ENCODE measurements around the gene RASGRF1.

Gene RASGRF1

GRCh38 chr15:78991476-78991875 is 99.1 kb downstream of the RASGRF1 start:
- H3K27ac ChIP-seq (ENCODE audit: low read length) = no peak overlapping the region
- H3K27me3 ChIP-seq (replicated peaks; ENCODE audit: insufficient read depth, low read length) = no peaks in the 10 kb centered on the region
- H4K20me1 ChIP-seq (ENCODE audit: insufficient read depth, low read length) = no peaks in the 10 kb centered on the region
- H3K4me1 ChIP-seq (ENCODE audit: low read length) = 0 out of 2 replicates have a peak, but pooled peaks cover 3% of the 10 kb centered on the region
- H3K36me3 ChIP-seq (replicated peaks; ENCODE audit: insufficient read depth, low read length) = no peaks in the 10 kb centered on the region
- H3K4me3 ChIP-seq (ENCODE audit: low read length) = no peak overlapping the region
- no peak for TF ChIP-seq EZH2 (optimal IDR thresholded peaks at IDR 0.05; ENCODE audit: low read depth, low read length)
- TF ChIP-seq, protein P1, sequence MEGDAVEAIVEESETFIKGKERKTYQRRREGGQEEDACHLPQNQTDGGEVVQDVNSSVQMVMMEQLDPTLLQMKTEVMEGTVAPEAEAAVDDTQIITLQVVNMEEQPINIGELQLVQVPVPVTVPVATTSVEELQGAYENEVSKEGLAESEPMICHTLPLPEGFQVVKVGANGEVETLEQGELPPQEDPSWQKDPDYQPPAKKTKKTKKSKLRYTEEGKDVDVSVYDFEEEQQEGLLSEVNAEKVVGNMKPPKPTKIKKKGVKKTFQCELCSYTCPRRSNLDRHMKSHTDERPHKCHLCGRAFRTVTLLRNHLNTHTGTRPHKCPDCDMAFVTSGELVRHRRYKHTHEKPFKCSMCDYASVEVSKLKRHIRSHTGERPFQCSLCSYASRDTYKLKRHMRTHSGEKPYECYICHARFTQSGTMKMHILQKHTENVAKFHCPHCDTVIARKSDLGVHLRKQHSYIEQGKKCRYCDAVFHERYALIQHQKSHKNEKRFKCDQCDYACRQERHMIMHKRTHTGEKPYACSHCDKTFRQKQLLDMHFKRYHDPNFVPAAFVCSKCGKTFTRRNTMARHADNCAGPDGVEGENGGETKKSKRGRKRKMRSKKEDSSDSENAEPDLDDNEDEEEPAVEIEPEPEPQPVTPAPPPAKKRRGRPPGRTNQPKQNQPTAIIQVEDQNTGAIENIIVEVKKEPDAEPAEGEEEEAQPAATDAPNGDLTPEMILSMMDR (IDR thresholded peaks at IDR 0.05; ENCODE audit: low read length) = no peak
- TF ChIP-seq EZH2phosphoT487 (IDR thresholded peaks at IDR 0.05; ENCODE audit: low read length) = no peak
- H2AFZ ChIP-seq (ENCODE audit: low read length) = no peak overlapping the region
- no peaks in the 10 kb centered on the region for H3F3A ChIP-seq (ENCODE audit: insufficient read depth, low read length)
- H3K9me2 ChIP-seq (replicated peaks; ENCODE audit: insufficient read depth, low read length) = no peaks in the 10 kb centered on the region
- H3K9ac ChIP-seq (ENCODE audit: low read length) = no peak overlapping the region
- H3K79me2 ChIP-seq (ENCODE audit: low read length) = no peaks in the 10 kb centered on the region
- no peaks in the 10 kb centered on the region for H3K9me3 ChIP-seq (replicated peaks; ENCODE audit: insufficient read depth, low read length)
- H3K4me2 ChIP-seq (ENCODE audit: low read depth, low read length) = no peak overlapping the region
- DNase-seq = no peak

GRCh38 chr15:78990278-78990677 is 100.3 kb downstream of the RASGRF1 start:
- Histone ChIP-seq H4K20me1 (ENCODE audit: insufficient read depth, low read length) (no peaks in the 10 kb centered on the region), H3K4me3 (ENCODE audit: low read length) (no peak overlapping the region), H3K79me2 (ENCODE audit: low read length) (no peaks in the 10 kb centered on the region), H3K4me2 (ENCODE audit: low read depth, low read length) (no peak overlapping the region), H3K9me2 (replicated peaks; ENCODE audit: insufficient read depth, low read length) (no peaks in the 10 kb centered on the region), H3F3A (ENCODE audit: insufficient read depth, low read length) (no peaks in the 10 kb centered on the region), H3K9me3 (replicated peaks; ENCODE audit: insufficient read depth, low read length) (no peaks in the 10 kb centered on the region), H3K9ac (ENCODE audit: low read length) (no peak overlapping the region), H3K27me3 (replicated peaks; ENCODE audit: insufficient read depth, low read length) (no peaks in the 10 kb centered on the region), H2AFZ (ENCODE audit: low read length) (no peak overlapping the region), H3K36me3 (replicated peaks; ENCODE audit: insufficient read depth, low read length) (no peaks in the 10 kb centered on the region), H3K27ac (ENCODE audit: low read length) (no peak overlapping the region), H3K4me1 (ENCODE audit: low read length) (0 out of 2 replicates have a peak, but pooled peaks cover 3% of the 10 kb centered on the region)
- no peak for DNase-seq
- TF ChIP-seq, protein P1 (IDR thresholded peaks at IDR 0.05; ENCODE audit: low read length) = no peak
- TF ChIP-seq EZH2phosphoT487 (IDR thresholded peaks at IDR 0.05; ENCODE audit: low read length) (no peak), EZH2 (optimal IDR thresholded peaks at IDR 0.05; ENCODE audit: low read depth, low read length) (no peak)

DNA sequence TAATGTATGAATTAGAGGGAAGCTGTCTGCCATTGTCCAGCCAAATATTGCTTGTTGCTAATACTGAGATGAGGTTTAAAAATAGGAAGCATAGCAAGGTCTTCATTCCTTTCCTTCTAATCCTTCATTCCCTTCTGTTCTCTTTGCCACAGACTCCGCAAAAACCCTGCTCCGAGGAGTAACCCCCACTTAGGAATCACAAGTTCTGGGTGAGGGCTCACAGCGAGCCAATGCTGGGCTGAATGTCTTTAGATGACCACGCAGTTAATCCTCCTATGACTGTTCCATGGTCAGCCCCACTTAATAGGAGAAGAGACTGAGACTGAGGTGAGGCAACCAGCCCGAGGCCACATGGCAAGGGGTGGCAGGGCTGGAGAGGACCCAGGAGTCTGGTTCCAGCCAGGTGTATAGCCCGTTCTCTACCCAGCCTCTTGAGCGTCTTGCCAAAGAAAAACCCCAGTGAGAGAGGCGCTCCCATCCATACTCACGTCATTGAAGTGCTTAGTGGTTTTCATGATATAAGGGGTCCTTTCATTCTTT is 100.8 kb downstream of the RASGRF1 start:
- TF ChIP-seq, protein P1 (IDR thresholded peaks at IDR 0.05; ENCODE audit: low read length) = no peak
- TF ChIP-seq EZH2phosphoT487 (IDR thresholded peaks at IDR 0.05; ENCODE audit: low read length) (no peak), EZH2 (optimal IDR thresholded peaks at IDR 0.05; ENCODE audit: low read depth, low read length) (no peak)
- Histone ChIP-seq H3K4me2 (ENCODE audit: low read depth, low read length) (no peak overlapping the region), H3K9me2 (replicated peaks; ENCODE audit: insufficient read depth, low read length) (no peaks in the 10 kb centered on the region), H3F3A (ENCODE audit: insufficient read depth, low read length) (no peaks in the 10 kb centered on the region), H3K27me3 (replicated peaks; ENCODE audit: insufficient read depth, low read length) (no peaks in the 10 kb centered on the region), H3K27ac (ENCODE audit: low read length) (no peak overlapping the region), H3K9me3 (replicated peaks; ENCODE audit: insufficient read depth, low read length) (no peaks in the 10 kb centered on the region), H3K79me2 (ENCODE audit: low read length) (no peaks in the 10 kb centered on the region), H2AFZ (ENCODE audit: low read length) (no peak overlapping the region), H4K20me1 (ENCODE audit: insufficient read depth, low read length) (no peaks in the 10 kb centered on the region), H3K36me3 (replicated peaks; ENCODE audit: insufficient read depth, low read length) (no peaks in the 10 kb centered on the region), H3K4me3 (ENCODE audit: low read length) (no peak overlapping the region), H3K9ac (ENCODE audit: low read length) (no peak overlapping the region), H3K4me1 (ENCODE audit: low read length) (0 out of 2 replicates have a peak, but pooled peaks cover 3% of the 10 kb centered on the region)
- DNase-seq = no peak

Measured in MM.1S (cell line).